NCI-H2196 (cell line): ENCODE measurements around the gene ARMC2.

Experiments used
- DNase-seq: peaks from one replicate; lab custom pipeline; 2025; ENCODE audit not compliant: unreplicated experiment; lab: John Stamatoyannopoulos, UW

ARMC2 gene

DNA sequence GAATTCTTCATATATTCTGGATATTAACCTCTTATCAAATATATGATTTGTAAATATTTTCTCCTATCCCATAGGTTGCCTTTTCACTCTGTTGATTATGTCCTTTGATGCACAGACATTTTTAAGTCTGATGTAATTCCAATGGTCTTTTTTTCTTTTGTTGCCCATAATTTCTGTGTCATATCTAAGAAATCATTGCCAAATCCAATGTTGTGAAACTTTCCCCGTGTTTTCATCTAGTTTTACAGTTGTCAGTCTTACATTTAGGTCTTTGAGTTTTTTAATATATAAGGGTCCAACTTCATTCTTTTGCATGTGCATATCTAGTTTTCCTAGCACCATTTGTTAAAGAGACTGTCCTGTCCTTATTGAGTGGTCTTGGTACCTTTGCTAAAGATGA is 134.9 kb downstream of the ARMC2 start:
- no peak for DNase-seq

- DNase-seq: no peak
These were observed 137.1 kb downstream of the ARMC2 start for GRCh38 chr6:108985301-108985700.

DNA sequence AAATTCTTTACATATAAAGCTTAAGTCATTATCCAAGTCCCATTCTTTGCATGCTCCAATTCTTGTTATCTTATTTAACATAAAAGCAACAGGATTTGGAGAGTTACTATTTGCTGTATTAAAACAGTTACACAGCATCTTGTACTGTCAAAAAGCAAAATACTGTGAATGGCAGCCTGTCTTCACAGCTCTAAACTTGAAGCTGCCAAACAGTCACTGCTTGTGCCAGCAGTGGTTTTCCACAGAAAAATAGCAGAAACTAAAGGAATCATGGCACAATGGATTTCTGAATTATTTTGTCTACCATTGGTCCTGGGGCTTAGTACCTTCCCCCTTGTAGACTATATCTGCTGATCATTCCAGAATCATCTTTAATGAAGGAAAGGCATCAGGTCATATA is 138.9 kb downstream of the ARMC2 start:
- no peak for DNase-seq

DNA sequence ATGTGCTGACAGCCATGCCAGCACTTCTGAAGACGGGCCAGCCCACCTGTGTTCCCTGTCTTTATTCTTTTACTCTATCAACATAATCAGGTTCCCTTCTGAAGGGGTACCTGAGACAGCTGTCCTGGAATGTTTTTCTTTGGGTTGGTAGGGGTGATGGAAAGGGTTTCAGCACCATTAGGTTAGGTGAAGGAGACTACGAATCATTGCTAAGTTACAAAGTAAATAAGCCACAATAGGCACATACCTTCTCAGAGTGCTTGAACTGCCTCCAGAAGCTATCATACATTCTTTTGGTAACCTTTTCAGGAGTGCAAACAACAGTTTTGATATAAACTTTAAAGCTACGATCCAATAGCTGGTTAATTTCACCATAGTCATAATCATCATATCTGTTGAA is 140.1 kb downstream of the ARMC2 start:
- DNase-seq: no peak

DNA sequence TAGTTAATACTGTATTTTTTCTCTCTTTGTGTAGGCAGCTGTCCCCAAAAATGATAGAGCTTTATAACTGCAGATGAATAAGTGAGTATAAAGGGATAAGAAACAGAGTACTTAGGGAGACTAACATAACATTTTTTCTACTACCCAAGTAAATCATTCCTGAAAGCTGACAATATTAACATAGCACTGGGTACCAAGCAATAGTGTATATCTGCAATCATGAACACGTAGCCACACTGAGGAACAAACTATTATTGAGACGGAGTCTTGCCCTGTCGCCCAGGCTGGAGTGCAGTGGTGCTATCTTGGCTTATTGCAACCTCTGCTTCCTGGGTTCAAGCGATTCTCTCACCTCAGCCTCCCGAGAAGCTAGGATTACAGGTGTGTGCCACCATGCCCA is 140.5 kb downstream of the ARMC2 start:
- no peak for DNase-seq

- DNase-seq: no peak
These were observed 141.5 kb downstream of the ARMC2 start for GRCh38 chr6:108989700-108990099.

DNA sequence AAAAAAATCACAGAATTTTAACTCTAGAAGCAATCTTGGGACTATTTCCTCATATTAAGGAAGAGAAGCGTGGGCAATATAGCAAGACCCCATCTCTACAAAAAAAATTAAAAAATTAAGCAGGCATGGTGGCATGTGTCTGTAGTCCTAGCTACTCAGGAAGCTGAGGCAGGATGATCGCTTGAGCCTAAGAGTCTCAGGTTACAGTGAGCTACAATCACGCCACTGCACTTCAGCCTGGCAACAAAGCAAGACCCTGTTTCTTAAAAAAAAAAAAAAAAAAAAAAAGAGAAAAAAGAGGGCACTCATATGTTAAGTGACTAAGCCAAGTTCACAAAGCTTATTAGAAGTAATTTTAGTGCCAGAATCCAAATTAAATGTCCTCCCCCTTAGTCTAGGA is 145.7 kb downstream of the ARMC2 start:
- DNase-seq: no peak

GRCh38 chr6:108995296-108995695 is 147.1 kb downstream of the ARMC2 start:
- DNase-seq: no peak

DNA sequence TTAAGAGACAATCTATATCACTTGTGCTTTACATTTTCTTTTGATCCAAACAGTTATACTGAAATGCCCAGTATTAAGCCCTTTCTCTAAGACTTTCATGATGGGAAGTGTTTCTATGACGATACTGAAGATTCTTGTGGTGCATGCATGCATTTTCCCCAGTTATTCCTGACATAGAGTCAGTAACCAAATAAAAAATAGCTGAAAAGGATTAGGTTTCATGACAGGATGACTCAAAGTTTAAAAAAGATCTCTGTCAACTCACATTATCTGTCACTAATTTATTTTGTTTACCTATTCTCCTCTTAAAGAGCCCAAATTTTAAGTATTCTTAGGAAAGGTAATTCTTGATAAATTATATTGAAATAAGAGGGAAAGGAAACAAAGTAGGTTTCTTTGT is 148.0 kb downstream of the ARMC2 start:
- no peak for DNase-seq

GRCh38 chr6:108998485-108998884 is 150.3 kb downstream of the ARMC2 start:
- DNase-seq: no peak

DNA sequence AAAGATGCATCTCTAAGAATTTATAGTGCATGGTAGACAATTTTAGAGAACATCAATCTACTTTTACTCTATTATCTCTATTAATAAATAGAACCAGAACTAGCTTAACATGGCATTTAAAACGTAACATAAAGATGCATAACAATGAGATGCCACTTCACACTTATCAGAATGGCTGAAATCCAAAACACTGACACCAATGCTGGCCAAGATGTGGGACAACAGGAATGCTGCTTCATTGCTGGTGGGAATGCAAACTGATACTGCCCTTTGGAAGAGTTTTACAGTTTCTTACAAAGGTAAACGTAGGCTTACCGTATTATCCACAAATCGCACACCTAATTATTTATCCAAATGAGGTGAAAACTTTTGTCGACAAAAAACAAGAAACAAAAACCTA is 151.2 kb downstream of the ARMC2 start:
- DNase-seq: no peak

GRCh38 chr6:109000289-109000688 is 152.1 kb downstream of the ARMC2 start:
- DNase-seq: no peak

GRCh38 chr6:109001291-109001894 is 153.2 kb downstream of the ARMC2 start:
- peak; percentile 8 for DNase-seq

GRCh38 chr6:109002051-109002697 is 154.0 kb downstream of the ARMC2 start:
- DNase-seq: no peak

GRCh38 chr6:109002882-109003281 is 154.7 kb downstream of the ARMC2 start:
- no peak for DNase-seq

GRCh38 chr6:109006818-109007217 is 158.6 kb downstream of the ARMC2 start:
- DNase-seq: no peak

- DNase-seq: no peak
These were observed 159.3 kb downstream of the ARMC2 start for GRCh38 chr6:109007521-109007920.

- no peak for DNase-seq
These were observed 159.8 kb downstream of the ARMC2 start for GRCh38 chr6:109008054-109008453.

- DNase-seq: peak; percentile 54
These were observed 160.5 kb downstream of the ARMC2 start for GRCh38 chr6:109008537-109009235.

DNA sequence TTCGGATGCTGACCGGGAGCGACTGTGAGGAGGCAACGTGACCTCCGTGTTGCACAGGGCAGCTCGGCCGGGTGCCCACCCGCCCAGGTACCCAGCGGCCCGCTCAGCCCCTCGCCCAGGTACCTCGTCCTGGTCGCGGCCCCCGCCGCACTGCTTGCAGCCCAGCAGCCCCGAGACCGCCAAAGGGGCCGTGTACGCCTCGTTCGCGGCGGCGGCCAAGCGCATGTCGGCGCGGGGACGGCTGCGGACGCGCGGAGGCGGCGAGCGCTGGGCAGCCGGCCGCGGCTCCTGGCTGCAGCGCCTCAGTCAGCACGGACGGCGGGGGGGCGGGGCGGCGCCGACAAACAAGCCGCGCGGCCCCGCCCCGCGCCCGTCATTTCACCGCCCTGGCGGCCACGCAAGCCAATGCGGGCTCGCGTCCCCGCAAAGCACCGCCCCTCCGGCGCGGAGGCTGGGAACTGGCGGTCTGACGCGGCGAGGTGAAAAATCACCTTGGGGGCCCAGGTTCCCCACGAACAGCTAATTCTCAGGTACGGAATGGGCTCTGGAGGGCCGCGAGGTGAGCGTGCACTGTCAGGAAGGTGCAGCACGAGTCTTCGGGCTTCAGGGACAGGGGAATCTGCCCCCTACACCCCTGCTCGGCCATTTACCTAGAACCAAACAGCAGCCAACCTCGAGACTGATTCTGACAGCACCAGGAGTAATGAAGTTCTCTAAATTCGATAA is 161.2 kb downstream of the ARMC2 start:
- DNase-seq: peak; percentile 95

DNA sequence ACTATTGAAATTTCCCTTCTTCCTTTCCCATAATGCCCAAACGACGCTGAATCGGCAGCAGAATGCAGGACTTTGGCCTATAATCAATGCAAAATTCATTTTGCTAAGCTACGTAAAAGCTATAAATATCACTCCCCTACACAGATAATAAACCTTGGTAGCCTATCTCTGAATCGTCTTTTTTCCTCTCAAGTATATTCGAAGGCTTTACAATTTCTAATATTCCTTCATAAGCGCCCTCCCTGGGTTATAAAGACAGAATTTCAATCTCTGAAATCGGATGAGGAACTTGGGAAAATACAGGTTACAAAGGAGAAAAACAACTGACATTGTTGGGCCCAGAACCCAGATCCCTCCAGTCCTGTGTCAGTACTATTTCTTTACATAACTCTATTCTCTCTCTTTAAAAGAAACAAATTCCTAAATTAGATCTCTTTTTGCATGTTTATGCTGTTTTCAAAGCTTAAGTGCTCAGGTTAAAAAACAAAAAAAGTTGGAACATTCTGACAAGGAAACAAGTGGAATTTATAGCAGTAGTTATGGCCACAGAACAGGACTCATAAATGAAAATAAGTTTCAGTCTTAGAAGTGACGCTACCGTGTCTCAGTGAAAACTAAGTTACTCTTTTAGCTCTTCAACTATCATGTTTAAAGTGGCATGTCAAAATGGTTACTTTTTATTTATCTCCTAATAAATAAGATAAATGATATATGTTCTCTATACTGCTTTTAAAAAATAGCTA is 161.9 kb downstream of the ARMC2 start:
- no peak for DNase-seq
